HTERT RPE-1 (cell line): ENCODE data around the gene SP3.

Experiments
- in situ Hi-C: fragments of 300-500 bp; cut with MboI; formaldehyde crosslinking; loops from 4 replicates; pipeline ENCODE4 v1.14.3; 2020; ENCODE audit warnings: low sequenced_read_pairs

Gene SP3

GRCh38 chr2:173968551-173968950 lies 3.4 kb upstream of the SP3 start:
- in situ Hi-C loops = no loop called here

- in situ Hi-C loops = no loop called here
Observed at GRCh38 chr2:173966274-173967098, 1.3 kb upstream of the SP3 start.

- in situ Hi-C loops = no loop called here
Observed at GRCh38 chr2:173964565-173965371, 405 bp downstream of the SP3 start.

GRCh38 chr2:173963817-173964564 lies 1.2 kb downstream of the SP3 start:
- in situ Hi-C loops = no loop called here

- in situ Hi-C loops = no loop called here
Observed at GRCh38 chr2:173963323-173963816, 1.8 kb downstream of the SP3 start.

GRCh38 chr2:173962583-173963110 lies 2.5 kb downstream of the SP3 start:
- in situ Hi-C loops = no loop called here

- in situ Hi-C loops = no loop called here
Observed at GRCh38 chr2:173962031-173962430, 3.1 kb downstream of the SP3 start.

- in situ Hi-C loops = no loop called here
Observed at GRCh38 chr2:173961346-173961705, 3.8 kb downstream of the SP3 start.

GRCh38 chr2:173959909-173960308 lies 5.3 kb downstream of the SP3 start:
- in situ Hi-C loops = no loop called here

GRCh38 chr2:173959358-173959884 lies 5.8 kb downstream of the SP3 start:
- in situ Hi-C loops = no loop called here

- in situ Hi-C loops = no loop called here
Observed at GRCh38 chr2:173958198-173958846, 6.9 kb downstream of the SP3 start.

GRCh38 chr2:173957517-173957916 lies 7.7 kb downstream of the SP3 start:
- in situ Hi-C loops = no loop called here

- in situ Hi-C loops = no loop called here
Observed at GRCh38 chr2:173956454-173956853, 8.7 kb downstream of the SP3 start.

GRCh38 chr2:173955867-173956266 lies 9.3 kb downstream of the SP3 start:
- in situ Hi-C loops = no loop called here

- in situ Hi-C loops = no loop called here
Observed at GRCh38 chr2:173955004-173955403, 10.2 kb downstream of the SP3 start.

GRCh38 chr2:173953047-173953424 lies 12.1 kb downstream of the SP3 start:
- in situ Hi-C loops = no loop called here

- in situ Hi-C loops = no loop called here
Observed at GRCh38 chr2:173952267-173953046, 12.7 kb downstream of the SP3 start.

- in situ Hi-C loops = no loop called here
Observed at GRCh38 chr2:173948842-173949241, 16.3 kb downstream of the SP3 start.

- in situ Hi-C loops = no loop called here
Observed at GRCh38 chr2:173948198-173948597, 17.0 kb downstream of the SP3 start.

- in situ Hi-C loops = no loop called here
Observed at GRCh38 chr2:173947131-173947530, 18.0 kb downstream of the SP3 start.
